DND-41 (cell line): ENCODE measurements around the gene EIF5.

ENCODE experiments used
- ATAC-seq: fragments of 200-7000 bp; cut with Tn5 transposase; 3 replicates; pipeline ENCODE4 v1.9.1; 2021; ENCODE audit warnings: low read depth; ENCODE audit not compliant: insufficient read depth
- DNase-seq: peaks from one replicate; pipeline ENCODE4 v3.0.0-alpha.2; 2020
- H2AFZ ChIP-seq: 2 replicates; pipeline ENCODE4 v1.6.0; 2012; ENCODE audit warnings: low read depth, low read length
- H3K27ac ChIP-seq: 2 replicates; pipeline ENCODE4 v1.5.1; 2012; ENCODE audit warnings: low read length, inconsistent platforms
- H3K27me3 ChIP-seq: fragments of 200-600 bp; sonication (generic); 2 replicates; pipeline ENCODE4 v1.6.0; 2012; ENCODE audit warnings: low read length, mild to moderate bottlenecking, inconsistent platforms; ENCODE audit not compliant: insufficient read depth, poor library complexity
- H3K36me3 ChIP-seq: 2 replicates; pipeline ENCODE4 v1.5.1; 2012; ENCODE audit warnings: low read length, inconsistent platforms; ENCODE audit not compliant: insufficient read depth
- H3K4me1 ChIP-seq: 2 replicates; pipeline ENCODE4 v1.5.1; 2012; ENCODE audit warnings: mild to moderate bottlenecking, low read length; ENCODE audit not compliant: insufficient read depth
- H3K4me2 ChIP-seq: 2 replicates; pipeline ENCODE4 v1.6.0; 2012; ENCODE audit warnings: mild to moderate bottlenecking, moderate library complexity, low read length, inconsistent platforms; ENCODE audit not compliant: insufficient read depth
- H3K4me3 ChIP-seq, 2 experiments: fragments of 200-600 bp in 1 of 2; shearing (Covaris generic) in 1 of 2; 2 replicates each; pipeline ENCODE4 v1.5.1; 2012 to 2016; ENCODE audit warnings: inconsistent platforms in 2 of 2, low read length in 2 of 2, mild to moderate bottlenecking in 2 of 2, low read depth in 1 of 2, moderate library complexity in 1 of 2
- H3K79me2 ChIP-seq: 2 replicates; pipeline ENCODE4 v1.6.0; 2012; ENCODE audit warnings: low read length, inconsistent platforms; ENCODE audit not compliant: insufficient read depth
- H3K9ac ChIP-seq: 2 replicates; pipeline ENCODE4 v1.6.0; 2012; ENCODE audit warnings: low read depth, mild to moderate bottlenecking, inconsistent platforms, low read length, moderate library complexity
- H3K9me3 ChIP-seq: 2 replicates; pipeline ENCODE4 v1.5.1; 2012; ENCODE audit warnings: low read length, moderate library complexity, mild to moderate bottlenecking, inconsistent platforms; ENCODE audit not compliant: insufficient read depth, severe bottlenecking
- H4K20me1 ChIP-seq: 2 replicates; pipeline ENCODE4 v1.6.0; 2012; ENCODE audit warnings: low read length; ENCODE audit not compliant: insufficient read depth
- EZH2 ChIP-seq: IDR thresholded peaks from 3 replicates; pipeline ENCODE4 v1.6.1; 2012; ENCODE audit warnings: borderline replicate concordance, low read depth, mild to moderate bottlenecking, moderate library complexity, low read length, inconsistent platforms; ENCODE audit not compliant: severe bottlenecking
- TF ChIP-seq, protein P1 (sequence below): IDR thresholded peaks from 2 replicates; pipeline ENCODE4 v1.5.1; 2012; ENCODE audit warnings: borderline replicate concordance, low read length, moderate library complexity, mild to moderate bottlenecking; ENCODE audit not compliant: poor library complexity, severe bottlenecking; ENCODE audit errors: extremely low read depth

EIF5 gene

DNA sequence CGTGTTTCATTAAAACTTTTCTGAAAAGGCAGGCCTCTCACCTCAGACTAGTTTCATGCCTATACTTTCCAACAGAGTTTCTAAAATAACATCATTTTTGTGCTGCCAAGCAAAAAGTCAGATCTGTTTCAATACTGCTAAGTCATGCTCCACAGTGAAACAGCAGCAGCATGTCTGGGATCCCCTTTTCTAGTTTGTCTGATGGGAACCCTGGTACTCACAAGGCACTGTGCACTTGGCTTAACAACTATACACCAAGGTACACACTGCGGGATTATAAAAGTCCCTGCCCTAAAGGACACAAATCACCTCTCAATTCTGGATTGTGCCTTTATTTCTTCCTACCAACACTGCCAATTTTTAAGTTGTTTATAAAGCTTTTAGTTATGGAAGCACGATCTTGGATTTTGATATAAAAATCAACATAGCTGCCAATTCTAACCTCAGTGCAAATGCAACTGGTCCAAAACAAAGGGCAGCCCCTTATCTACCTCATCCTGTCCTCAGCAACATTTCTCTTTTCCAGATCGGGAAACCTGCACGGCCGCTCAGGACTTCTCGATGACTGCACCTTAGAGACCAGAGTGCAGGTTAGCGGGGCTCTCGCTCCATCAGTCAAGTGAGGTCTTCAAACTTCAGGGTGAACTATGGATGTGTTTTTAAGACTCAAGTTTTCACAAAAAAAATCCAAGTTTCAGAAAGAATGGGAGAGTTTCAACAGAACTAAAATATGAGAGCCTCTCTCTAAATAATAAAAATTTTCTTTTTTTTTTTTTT lies 1.7 kb upstream of the EIF5 start:
- peaks cover 30% of the 10 kb centered on the region for H3K36me3 ChIP-seq
- H3K9me3 ChIP-seq = no peaks in the 10 kb centered on the region
- ATAC-seq (no peak), DNase-seq (no peak)
- peak overlapping the region; percentile 81 for H3K4me2 ChIP-seq
- TF ChIP-seq, protein P1, sequence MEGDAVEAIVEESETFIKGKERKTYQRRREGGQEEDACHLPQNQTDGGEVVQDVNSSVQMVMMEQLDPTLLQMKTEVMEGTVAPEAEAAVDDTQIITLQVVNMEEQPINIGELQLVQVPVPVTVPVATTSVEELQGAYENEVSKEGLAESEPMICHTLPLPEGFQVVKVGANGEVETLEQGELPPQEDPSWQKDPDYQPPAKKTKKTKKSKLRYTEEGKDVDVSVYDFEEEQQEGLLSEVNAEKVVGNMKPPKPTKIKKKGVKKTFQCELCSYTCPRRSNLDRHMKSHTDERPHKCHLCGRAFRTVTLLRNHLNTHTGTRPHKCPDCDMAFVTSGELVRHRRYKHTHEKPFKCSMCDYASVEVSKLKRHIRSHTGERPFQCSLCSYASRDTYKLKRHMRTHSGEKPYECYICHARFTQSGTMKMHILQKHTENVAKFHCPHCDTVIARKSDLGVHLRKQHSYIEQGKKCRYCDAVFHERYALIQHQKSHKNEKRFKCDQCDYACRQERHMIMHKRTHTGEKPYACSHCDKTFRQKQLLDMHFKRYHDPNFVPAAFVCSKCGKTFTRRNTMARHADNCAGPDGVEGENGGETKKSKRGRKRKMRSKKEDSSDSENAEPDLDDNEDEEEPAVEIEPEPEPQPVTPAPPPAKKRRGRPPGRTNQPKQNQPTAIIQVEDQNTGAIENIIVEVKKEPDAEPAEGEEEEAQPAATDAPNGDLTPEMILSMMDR = no peak
- TF ChIP-seq EZH2 = no peak
- H3K4me3 ChIP-seq = peak overlapping the region in 1 of 2 experiments; percentile 62; a peak in 2 of 4 replicates
- H2AFZ ChIP-seq = no peak overlapping the region
- H3K27me3 ChIP-seq = no peaks in the 10 kb centered on the region
- no peak overlapping the region for H3K27ac ChIP-seq
- peaks cover 41% of the 10 kb centered on the region for H3K4me1 ChIP-seq
- peaks cover 27% of the 10 kb centered on the region for H4K20me1 ChIP-seq
- H3K79me2 ChIP-seq = peaks cover 46% of the 10 kb centered on the region
- H3K9ac ChIP-seq = peak overlapping the region; percentile 100; the same call in 1 of the 2 replicates

DNA sequence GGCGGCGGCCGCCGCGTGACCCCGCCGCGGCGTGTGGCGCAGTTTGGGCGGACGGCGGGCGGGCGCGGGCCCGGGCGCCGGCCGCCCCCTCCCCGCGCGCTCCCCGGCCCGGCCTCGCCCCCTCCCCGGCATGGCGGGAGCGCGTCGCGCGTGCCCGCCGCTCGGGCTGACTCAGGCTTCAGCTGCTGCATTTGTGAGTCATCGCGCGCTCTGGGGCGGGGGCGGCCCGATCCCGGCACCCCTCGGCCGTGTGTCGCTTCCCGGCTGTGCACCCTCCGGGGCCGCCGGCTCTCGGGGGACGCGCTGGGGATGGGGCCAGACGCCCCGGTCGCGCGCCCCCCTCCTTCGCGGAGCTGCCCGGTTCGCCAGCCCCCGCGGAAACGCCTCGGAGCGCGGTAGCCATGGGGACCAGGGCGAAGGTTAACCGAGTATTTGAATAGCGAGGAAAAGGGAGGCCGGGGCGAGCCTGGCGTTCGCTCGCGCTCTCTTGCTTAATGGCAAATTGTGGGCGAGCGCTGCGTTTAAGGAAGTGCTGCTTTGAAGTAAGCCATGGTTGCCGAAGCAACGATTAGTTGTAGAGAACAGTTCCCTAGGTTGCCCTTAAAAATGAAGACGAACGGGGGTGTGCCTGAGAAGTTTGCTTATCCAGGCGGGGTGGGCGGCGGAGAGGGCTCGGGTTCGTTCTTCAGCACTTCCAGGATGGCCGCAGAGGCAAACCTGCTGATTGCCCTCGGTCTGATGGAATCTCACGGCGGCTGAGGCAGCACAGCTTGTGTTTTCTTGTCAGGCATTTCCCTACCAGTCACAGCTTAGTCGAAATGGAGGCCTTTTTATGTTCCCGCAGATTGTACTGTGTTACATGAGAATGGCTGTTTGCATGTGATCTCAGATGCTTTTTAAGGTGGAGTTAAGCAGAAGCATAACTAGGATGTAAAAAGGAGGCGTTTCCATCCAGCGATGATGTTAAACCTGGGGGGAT lies 896 bp downstream of the EIF5 start:
- TF ChIP-seq EZH2 = no peak
- TF ChIP-seq, protein P1 = no peak
- peak; percentile 73 for DNase-seq

DNA sequence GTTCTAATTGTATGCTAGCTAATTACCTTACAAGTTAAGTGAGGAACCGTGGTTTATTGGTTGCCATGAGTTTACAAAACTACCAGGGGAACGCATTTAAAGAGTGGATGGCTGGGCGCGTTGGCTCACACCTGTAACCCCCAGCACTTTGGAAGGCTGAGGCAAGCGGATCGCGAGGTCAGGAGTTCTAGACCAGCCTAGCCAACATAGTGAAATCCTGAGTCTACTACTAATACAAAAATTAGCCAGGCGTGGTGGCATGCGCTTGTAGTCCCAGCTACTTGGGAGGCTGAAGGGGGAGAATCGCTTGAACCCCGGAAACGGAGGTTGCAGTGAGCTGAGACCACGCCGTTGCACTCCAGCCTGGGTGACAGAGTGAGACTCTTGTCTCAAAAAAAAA lies 2.2 kb downstream of the EIF5 start:
- Histone ChIP-seq H3K9me3 (no peaks in the 10 kb centered on the region), H3K4me2 (peak overlapping the region; percentile 83), H3K79me2 (peaks cover 66% of the 10 kb centered on the region), H3K9ac (peak overlapping the region; percentile 100; the same call in 1 of the 2 replicates), H3K27me3 (no peaks in the 10 kb centered on the region), H3K36me3 (peaks cover 68% of the 10 kb centered on the region), H3K27ac (no peak overlapping the region), H3K4me1 (peaks cover 47% of the 10 kb centered on the region), H3K4me3 (peak overlapping the region in 1 of 2 experiments; percentile 62; a peak in 1 of 4 replicates), H4K20me1 (peaks cover 59% of the 10 kb centered on the region), H2AFZ (no peak overlapping the region)
- no peak for TF ChIP-seq EZH2
- TF ChIP-seq, protein P1 = no peak
- DNase-seq (no peak), ATAC-seq (no peak)

More for the DNA sequence above, 896 bp downstream of the EIF5 start:
- no peaks in the 10 kb centered on the region for H3K27me3 ChIP-seq
- H3K27ac ChIP-seq = peak overlapping the region; percentile 96
- peaks cover 51% of the 10 kb centered on the region for H4K20me1 ChIP-seq
- H3K4me1 ChIP-seq = peaks cover 47% of the 10 kb centered on the region
- H3K36me3 ChIP-seq = peaks cover 56% of the 10 kb centered on the region
- H3K9me3 ChIP-seq = no peaks in the 10 kb centered on the region
- no peak overlapping the region; the same call in 1 of the 2 replicates for H2AFZ ChIP-seq
- H3K9ac ChIP-seq = peak overlapping the region; percentile 100
- H3K4me3 ChIP-seq = peak overlapping the region; percentile 62 to 94
- peak; percentile 22 for ATAC-seq
- H3K4me2 ChIP-seq = peak overlapping the region; percentile 83
- H3K79me2 ChIP-seq = peaks cover 66% of the 10 kb centered on the region
